Activated T-cell treated with anti-CD3 and anti-CD28 coated beads for 4 hours (primary cell): ENCODE results near the gene DLG2.
"Not testable (repeated sequence)": the region's sequence is repeated elsewhere in the genome, so short reads cannot be mapped to it uniquely, and the experiment has no call there.

ENCODE experiments used
- DNase-seq: peaks from one replicate; pipeline ENCODE4 v3.0.0-alpha.2; 2020

Gene DLG2

DNA sequence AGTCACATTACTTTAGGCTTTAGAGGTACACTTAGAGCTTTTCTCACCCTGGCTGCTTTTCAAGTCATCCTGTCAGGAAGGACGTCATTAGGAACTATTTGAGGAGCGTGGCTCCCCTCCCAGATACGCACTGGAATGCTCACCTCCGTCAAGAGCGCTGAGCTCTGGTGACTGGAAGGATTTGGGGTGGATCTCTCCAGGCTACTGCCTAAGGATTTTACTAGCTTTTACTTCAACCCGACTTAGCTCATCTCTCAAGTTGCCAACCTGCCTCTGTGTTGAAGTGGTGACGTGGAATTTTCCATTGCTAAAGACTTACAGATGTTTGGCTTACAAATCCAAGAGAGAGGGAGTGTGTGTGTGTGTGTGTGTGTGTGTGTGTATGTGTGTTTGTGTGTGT is 1985.6 kb downstream of the DLG2 start:
- DNase-seq = no peak

DNA sequence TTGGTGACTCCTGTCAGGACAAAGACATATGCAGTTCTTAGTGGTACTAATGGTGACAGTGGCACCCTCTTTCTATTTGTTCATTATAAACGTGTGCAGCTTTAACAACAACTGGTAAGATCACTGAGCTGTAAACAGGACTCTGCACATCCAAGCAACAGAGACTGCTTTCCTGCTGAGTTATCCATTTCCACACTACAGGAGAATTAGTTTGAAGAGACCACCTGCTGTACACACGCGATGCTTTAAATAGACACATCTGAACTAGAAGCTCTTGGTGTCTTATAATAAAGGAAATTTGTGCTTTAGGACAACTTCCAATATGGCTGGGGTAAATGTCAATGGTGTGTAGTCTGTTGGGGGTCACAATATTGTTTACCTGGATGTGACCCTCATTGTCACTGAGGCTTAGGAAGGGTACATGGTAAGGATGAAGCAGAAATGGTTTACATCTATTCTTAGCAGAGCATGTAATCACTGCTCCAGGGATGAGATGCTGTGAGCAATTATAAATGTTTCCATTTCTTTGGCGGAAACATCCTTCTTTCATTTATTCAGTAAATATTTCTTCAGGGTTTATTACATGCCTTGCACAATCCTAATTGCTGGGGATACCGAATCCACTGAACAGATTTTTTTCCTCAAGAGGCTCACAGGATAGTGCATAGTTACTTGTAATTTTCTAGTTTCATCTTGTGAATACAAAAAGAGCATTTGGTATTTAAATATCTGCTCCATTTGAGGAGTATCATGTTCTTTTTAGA is 1987.0 kb downstream of the DLG2 start:
- DNase-seq = no peak

DNA sequence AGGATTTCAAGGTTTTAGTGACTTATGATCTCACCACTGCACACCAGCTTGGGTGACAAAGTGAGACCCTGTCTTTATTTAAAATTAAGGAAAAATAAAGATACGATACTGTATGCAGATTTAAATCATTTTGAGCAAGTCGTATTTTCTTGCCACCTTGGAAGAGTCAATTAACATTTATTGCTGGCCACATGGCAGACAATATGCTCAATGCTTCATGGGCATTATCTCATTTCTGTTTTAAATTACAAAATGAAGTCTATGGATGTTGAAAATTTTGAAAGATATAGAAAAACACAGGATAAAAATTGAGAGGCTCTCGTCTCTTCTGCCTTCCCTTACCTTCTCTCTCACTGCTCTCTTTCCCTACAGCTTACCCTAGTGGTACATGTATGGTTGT is 1992.0 kb downstream of the DLG2 start:
- DNase-seq = no peak

DNA sequence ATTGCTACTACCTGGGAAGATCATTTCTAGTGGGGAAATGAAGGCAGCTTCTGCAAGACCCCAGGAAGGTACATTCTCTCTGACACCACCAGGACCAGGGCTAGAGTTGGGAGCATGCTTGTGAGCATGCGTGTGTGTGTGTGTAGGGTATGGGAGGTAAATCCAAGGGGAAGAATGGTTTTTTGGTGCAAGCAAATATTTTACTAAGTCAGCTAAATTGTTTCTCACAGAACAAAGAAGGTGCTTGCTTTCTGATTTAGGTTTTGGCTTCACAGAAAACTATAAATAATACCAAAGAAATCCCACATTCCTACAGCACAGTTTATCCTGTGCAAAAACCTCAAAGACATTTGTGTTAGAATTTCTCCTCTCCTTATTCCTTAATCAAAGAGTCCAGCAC is 1996.9 kb downstream of the DLG2 start:
- no peak for DNase-seq

DNA sequence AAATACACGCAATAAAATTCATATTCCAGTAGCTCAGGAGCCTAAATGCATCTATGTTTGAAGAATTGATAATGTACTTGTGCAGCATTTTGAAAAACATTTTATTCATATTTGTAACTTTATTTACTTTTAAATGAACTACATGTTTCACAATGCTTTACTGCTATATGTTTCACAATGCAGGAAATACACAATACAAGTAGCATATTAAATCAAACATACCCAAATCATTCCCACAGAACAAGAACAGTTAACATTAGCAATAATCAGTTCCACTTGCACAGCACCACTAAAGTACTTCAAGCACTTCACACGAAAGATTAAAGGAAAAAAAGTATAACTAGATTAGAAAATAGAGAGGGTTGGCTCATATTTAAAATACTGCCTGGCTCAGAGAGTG is 1997.4 kb downstream of the DLG2 start:
- DNase-seq = no peak

DNA sequence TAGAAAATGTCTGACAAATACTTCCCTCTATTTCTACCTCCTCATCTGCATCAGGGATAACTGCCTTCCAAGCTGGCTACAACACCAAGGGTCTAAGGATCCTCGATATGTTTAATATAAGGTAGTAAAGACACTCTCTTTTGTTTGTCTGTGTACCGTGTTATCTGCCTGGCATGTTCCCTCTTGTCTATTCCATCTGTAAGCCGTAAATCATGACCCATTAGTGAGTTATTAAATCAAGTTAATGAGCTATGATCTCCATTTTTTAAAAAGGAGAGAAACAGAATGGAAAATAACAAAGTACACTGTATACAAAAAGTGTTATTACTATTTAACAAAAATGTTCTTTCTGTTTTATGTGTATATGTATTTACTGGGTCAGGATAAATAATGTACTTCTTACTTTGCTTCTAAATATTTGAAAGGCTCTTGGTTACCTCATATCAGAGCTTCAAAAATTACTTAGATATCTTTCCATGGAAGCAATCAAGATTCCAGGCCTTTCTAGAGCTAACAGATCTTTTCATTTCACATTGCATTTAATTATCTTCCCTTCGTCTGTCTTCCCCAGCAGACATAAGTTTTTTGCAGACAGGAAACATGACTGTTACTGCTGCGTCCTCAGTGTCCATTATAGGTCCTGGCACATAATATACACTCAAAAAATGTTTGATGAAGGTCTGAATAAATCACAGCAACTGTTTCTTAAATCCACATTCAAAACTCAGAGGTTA is 1998.4 kb downstream of the DLG2 start:
- DNase-seq = no peak

DNA sequence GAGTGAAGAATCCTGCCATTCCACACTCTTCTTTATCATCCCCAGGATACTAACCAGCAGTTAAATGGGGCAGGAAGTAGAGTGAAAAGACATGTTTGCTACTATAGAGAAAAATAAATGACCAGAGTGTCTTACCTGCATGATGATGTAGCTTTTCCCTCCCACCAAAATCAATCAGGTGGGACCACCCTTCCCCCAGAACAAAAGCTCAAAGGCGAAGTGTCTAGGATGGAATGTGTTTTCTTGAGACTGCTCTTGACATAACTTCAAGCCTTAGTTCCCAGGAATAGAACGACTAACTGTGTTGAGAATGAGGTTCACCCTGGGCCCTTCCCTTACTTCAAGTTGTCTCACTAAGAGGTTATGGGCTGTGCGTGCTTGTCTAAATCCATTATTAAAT is 2001.8 kb downstream of the DLG2 start:
- DNase-seq = no peak

DNA sequence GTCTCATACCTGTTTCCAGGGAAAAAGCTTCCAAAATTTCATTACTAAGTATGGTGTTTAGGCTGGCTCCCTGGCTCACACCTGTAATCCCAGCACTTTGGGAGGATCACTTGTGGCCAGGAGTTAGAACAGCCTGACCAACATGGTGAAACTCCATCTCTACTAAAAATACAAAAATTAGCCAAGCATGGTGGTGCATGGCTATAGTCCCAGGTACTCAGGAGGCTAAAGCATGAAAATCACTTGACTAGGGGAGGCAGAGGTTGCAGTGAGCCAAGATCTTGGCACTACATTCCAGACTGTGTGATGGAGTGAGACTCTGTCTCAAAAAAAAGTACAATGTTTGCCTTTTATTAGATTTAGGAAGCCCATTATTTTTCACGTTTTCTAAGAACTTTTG is 2009.5 kb downstream of the DLG2 start:
- DNase-seq = no peak

DNA sequence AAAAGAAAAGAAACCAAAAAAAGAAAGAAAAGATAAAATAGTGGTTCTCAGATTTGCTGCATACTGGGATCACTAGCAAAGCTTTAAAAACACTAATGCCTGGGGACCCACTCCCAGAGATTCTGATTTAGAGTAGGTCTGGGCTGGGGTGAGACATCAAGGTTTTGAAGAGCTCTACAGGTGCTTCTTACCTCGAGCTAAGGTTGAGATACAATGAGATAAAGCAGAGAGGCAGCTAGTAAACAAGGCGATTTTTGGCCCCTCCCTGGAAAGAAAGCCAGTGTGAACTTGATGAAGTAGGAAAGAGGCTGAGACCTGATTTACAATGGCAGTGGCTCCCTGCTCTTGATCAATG is 2013.4 kb downstream of the DLG2 start:
- DNase-seq = no peak

DNA sequence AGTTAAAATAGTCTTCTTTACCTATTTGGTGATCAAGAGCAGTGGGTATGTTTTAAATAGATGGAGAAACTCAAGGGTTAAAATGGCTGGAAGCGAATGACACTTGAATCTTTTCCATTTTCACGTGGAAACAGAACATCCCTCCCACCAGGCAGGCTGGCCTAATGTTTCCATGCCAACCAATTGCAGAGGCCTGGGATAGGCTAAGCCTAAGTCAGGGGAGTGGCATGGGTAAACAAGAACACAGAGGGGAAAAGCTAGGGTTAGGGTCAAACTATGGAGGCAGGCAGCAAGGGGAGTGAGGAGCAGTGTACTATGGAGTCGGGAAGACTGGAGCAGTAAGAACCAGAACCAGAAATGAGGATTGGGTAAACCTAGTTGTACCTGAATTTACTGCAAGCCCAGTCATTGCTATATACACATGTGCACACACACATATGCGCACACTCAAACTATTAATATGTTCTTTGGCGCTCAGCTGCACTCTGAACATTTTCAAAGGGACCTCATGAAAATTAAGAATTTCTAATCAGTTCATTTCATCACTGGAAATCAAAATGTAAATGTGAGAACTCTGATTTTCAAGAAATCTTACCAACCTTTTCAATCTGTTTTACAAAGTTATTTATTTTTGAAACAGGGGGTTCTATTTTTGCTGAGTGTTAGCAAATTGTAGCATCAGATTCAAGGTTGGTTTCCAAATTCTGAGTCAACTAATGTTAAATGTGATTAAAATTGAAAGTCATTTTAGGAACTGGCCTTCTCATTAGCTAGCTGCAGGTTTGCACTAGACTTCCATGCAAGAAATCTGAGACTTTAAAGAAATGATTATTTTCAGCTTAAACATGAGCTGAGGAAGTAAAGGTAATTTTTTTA is 2014.0 kb downstream of the DLG2 start:
- DNase-seq = no peak

DNA sequence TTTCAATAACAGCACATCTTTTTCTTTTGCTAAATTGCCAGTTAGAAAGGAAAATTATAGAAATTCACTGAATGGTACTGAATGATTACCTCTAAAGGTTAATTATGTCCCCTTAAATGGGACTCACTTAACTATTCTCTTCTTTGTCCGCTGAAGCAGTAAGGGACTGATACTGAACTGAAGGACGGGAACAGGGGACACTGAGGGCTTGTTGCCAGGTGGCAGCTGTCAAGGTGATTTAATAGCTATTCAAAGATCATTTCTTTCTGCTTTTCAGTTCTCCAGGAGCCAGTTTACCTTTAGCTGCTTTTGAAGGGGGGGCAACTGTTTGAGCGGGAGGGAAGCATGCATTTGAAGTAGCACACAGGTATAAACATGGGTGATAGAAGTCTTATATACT is 2015.5 kb downstream of the DLG2 start:
- DNase-seq = no peak

DNA sequence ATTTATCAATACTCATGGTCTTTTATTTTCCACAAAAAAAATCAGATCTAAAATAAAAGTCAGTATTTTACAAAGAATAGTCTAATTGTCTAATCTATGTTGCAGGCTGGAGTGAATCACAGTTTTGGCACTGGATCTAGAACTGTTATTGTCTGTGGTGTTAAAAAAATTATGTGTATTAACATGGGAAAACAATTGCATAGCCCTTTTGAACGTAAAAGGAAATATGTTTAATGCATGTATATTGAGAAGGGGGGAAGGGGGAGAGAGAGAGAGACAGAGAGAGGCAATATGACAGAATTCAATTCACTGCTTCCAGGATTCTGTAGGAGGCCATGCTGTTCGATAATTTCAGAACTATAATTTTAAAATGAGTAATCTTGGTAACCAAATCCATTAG is 2016.1 kb downstream of the DLG2 start:
- DNase-seq = no peak

DNA sequence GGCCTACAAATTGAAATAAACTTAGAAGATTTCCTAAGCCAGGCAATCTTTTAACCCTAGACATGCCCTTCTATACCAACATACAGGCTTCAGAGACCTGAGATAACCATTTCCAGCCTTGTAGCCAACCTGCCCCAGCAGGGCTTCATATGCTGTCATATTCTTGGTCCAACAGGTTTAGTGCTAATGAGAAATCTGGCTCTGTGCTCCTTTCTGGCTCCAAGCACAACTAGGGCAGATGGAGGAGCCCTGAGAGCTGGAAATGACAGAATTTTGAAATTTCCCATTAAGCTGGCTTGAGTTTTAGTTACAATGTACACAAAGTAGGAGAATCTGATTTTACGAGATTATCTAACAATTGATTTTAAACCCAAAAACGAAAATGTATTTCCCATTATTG is 2018.0 kb downstream of the DLG2 start:
- no peak for DNase-seq

DNA sequence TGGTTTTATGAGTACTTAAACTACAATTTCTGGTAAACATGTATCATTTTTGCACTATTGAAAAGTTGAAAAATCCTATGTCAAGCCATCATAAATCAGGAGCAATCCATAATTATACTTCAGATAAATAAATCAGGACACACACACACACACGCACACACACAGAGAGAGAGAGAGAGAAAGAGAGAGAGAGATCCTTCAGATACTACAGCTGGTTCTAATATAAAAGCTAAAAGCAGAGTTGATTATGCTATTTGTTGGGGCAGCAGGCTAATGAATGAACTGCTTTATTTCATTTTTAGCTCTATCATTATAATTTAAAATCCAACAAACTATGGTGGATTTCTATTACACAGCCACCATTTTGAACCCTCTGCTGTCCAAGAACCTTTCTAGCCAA is 2018.6 kb downstream of the DLG2 start:
- DNase-seq = no peak

DNA sequence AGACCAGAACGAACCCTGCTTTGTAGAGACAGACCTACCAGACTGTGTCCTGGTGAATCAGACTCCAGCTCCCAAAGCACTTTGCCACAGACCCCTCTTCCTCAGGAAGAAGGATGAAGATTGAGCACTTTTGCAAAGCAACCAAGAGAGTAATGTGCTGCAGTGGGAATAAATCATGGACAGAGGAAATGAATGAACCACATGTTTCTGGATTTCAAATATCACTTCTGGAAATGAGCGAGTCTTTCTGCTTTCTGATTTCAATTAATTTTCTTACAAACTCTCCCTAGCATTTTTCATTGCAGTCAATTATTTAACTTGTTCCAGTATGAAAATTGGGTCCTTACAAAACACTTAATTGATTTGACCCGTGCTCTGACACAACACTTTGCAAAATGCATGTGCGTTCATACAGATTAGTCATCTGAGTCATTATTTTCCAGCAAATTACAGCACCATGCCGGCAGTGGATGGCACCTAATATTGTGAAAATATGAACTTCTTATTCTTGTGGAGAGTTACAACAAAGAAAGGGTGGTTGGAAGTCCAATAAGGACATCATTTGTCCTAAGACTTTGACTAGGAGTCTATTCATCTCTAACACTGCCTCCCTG is 2025.1 kb downstream of the DLG2 start:
- no peak for DNase-seq

DNA sequence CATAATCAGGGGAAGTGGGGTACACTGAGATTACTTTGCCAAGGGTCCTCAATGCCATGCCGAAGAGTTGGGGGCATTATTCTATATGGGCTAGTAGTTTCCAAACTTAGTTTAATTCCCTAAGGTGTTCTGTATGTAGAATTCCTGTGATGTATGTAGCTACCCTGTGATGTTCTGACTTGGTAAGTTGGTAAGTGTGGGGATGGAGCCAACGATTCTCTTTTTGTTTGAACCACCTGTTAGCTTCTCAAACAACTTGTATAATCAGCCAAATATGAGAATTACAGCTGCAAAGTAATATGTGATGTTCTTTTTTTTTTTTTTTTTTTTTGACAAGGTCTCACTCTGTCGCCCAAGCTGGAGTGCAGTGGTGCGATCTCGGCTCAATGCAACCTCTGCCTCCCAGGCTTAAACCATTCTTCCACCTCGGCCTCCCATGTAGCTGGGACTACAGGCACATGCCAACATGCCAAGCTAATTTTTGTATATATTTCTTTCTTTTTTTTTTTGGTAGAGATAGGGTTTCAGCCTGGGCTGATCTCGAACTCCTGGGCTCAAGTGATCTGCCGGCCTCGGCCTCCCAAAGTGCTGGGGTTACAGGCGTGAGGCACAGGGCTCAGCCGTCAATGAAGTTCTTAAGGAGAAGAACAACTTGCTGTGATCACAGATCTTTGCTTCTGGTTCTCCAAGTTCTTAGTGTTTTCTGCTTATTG is 2025.8 kb downstream of the DLG2 start:
- no peak for DNase-seq

DNA sequence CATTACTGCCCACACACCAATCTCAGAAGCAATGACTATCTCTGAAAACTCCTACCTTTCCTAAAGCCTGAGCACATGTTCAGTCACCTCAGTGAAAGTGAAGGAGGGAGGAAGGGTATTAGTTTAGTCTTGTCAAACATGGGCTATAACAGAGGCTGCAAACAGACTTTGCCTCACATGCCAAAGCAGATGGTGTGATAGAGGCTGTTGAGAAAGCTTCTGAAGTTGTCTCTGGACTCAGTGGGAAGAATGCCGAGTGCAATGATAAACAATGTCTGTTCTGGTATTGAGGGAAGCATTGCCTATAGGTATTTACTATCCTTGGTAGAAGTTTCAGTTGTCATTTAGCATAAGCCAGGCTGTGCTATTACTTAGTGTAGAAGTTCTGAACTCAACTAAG is 2026.5 kb downstream of the DLG2 start:
- DNase-seq = no peak

DNA sequence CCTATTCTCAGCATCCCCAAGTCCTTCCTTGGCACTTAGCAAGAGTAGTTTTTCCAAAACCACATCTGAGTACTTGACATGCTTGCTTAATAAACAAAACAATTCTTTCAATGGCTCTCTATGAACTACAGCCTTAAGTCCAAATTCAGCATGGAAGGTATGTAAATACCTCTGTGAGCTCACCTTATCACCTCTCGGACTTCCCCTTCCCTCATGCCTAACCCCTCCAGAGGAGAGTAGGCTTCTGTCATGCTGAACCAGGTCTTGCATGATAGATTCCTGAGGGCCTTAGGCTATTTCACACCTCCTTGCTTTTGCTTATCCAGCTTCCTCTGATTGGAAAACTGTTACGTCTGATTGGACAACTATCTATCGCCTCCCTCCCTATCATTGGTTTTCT is 2028.1 kb downstream of the DLG2 start:
- DNase-seq = no peak

DNA sequence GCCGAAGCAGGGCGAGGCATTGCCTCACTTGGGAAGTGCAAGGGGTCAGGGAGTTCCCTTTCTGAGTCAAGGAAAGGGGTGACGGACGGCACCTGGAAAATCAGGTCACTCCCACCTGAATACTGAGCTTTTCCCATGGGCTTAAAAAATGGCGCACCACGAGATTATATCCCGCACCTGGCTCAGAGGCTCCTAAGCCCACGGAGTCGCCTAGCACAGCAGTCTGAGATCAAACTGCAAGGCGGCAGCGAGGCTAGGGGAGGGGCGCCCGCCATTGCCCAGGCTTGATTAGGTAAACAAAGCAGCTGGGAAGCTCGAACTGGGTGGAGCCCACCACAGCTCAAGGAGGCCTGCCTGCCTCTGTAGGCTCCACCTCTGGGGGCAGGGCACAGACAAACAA is 2039.3 kb downstream of the DLG2 start:
- DNase-seq = not testable (repeated sequence)

DNA sequence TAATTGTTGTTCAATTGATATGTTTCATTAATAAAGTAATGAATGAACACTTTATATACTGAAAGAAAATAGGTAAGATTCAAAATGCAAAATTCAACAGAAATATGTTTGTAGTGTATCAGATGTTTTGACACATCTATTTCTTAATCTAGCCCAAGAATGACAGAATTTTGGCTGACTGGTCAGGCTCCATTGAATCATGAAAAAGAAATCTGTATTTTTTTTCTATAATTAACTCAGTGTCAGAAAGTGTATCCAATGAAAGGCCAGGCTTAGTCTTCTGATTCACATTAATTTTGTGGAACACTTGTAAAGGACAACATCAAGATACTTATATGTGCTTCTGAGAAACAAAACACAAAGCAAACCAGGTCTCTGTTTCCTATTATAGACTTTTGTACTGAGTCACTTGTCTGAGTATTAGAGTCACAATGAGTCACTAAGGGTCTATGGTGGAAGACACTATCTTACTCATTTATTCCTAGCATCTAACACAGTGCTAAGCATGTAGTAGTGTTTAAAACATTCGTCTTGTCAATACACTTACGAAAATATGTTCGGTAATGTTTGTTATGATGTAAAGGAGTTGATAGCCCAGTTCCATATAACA is 2043.3 kb downstream of the DLG2 start:
- DNase-seq = no peak

DNA sequence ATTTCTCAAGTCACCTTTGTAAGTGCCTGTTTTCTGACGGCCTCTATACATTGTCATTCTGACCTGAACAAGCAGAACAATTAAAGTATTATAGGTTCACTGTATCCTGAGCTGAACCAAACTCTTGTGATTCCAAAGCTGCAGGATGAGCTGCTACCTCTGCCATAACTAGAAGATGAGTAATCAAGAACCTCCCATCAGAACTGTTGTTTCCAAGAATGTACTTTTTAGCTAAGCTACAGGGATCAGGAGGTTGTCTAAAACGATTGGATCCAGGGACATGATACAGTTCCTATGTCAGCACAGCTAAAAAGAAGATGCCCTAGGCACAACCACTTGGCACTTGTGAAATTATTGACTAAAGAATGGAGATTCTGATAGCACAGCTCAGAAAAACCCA is 2052.6 kb downstream of the DLG2 start:
- no peak for DNase-seq
